ENCODE results near the gene TRIM5. TPM values are rescaled to one million over a fixed set of nuclear protein-coding genes. Genes with fewer than 3 reads are reported as not detected.

The TRIM5 gene
- total and polyA plus RNA-seq, 2 experiments from 2014 or later: 20.8 to 21.0 TPM

DNA sequence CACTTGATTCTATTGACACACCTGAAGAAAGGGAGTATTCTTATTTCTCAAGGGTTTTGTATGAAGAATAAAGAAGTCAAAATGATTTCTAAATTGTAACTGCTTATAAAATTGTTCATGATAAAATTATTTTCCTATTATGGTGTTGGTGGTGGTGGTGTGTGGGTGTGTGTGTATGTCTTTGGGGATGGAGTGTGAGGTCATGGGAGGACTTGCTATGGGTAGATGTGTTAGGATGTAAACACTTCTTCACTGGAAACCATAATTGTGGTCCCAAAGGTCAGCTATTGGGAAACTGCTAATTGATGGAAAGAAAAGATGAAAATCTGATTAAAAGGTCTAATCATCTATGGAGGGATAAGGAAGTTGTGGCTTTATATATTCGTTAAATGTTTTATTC is 9.8 kb upstream of the TRIM5 start (continued):
- TF ChIP-seq ZNF462 (CRISPR knock-in tag; IDR thresholded peaks at IDR 0.05) (no peak), ZNF331 (CRISPR knock-in tag; IDR thresholded peaks at IDR 0.05; ENCODE audit: low read depth) (no peak), NANOG (IDR thresholded peaks at IDR 0.05; ENCODE audit: borderline replicate concordance) (no peak), POLR2AphosphoS5 (IDR thresholded peaks at IDR 0.05; ENCODE audit: low read depth) (no peak), EZH2 (IDR thresholded peaks at IDR 0.05; ENCODE audit: low read depth, unreplicated experiment) (no peak)
- TF ChIP-seq, protein P1, sequence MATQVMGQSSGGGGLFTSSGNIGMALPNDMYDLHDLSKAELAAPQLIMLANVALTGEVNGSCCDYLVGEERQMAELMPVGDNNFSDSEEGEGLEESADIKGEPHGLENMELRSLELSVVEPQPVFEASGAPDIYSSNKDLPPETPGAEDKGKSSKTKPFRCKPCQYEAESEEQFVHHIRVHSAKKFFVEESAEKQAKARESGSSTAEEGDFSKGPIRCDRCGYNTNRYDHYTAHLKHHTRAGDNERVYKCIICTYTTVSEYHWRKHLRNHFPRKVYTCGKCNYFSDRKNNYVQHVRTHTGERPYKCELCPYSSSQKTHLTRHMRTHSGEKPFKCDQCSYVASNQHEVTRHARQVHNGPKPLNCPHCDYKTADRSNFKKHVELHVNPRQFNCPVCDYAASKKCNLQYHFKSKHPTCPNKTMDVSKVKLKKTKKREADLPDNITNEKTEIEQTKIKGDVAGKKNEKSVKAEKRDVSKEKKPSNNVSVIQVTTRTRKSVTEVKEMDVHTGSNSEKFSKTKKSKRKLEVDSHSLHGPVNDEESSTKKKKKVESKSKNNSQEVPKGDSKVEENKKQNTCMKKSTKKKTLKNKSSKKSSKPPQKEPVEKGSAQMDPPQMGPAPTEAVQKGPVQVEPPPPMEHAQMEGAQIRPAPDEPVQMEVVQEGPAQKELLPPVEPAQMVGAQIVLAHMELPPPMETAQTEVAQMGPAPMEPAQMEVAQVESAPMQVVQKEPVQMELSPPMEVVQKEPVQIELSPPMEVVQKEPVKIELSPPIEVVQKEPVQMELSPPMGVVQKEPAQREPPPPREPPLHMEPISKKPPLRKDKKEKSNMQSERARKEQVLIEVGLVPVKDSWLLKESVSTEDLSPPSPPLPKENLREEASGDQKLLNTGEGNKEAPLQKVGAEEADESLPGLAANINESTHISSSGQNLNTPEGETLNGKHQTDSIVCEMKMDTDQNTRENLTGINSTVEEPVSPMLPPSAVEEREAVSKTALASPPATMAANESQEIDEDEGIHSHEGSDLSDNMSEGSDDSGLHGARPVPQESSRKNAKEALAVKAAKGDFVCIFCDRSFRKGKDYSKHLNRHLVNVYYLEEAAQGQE (IDR thresholded peaks at IDR 0.05; ENCODE audit: unreplicated experiment): no peak
- TF ChIP-seq, protein P2, sequence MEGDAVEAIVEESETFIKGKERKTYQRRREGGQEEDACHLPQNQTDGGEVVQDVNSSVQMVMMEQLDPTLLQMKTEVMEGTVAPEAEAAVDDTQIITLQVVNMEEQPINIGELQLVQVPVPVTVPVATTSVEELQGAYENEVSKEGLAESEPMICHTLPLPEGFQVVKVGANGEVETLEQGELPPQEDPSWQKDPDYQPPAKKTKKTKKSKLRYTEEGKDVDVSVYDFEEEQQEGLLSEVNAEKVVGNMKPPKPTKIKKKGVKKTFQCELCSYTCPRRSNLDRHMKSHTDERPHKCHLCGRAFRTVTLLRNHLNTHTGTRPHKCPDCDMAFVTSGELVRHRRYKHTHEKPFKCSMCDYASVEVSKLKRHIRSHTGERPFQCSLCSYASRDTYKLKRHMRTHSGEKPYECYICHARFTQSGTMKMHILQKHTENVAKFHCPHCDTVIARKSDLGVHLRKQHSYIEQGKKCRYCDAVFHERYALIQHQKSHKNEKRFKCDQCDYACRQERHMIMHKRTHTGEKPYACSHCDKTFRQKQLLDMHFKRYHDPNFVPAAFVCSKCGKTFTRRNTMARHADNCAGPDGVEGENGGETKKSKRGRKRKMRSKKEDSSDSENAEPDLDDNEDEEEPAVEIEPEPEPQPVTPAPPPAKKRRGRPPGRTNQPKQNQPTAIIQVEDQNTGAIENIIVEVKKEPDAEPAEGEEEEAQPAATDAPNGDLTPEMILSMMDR (conservative IDR thresholded peaks at IDR 0.05; ENCODE audit: low read depth in 2 of 2): no peak
- TF ChIP-seq, protein P3, sequence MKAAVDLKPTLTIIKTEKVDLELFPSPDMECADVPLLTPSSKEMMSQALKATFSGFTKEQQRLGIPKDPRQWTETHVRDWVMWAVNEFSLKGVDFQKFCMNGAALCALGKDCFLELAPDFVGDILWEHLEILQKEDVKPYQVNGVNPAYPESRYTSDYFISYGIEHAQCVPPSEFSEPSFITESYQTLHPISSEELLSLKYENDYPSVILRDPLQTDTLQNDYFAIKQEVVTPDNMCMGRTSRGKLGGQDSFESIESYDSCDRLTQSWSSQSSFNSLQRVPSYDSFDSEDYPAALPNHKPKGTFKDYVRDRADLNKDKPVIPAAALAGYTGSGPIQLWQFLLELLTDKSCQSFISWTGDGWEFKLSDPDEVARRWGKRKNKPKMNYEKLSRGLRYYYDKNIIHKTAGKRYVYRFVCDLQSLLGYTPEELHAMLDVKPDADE (IDR thresholded peaks at IDR 0.05): no peak
